Ammon's horn (tissue), 1 donor: ENCODE results near the gene DUSP7.

Source experiments
- DNase-seq: peaks from one replicate; pipeline ENCODE4 v3.0.0-alpha.2; 2016; ENCODE audit warnings: low spot score

Gene DUSP7

DNA sequence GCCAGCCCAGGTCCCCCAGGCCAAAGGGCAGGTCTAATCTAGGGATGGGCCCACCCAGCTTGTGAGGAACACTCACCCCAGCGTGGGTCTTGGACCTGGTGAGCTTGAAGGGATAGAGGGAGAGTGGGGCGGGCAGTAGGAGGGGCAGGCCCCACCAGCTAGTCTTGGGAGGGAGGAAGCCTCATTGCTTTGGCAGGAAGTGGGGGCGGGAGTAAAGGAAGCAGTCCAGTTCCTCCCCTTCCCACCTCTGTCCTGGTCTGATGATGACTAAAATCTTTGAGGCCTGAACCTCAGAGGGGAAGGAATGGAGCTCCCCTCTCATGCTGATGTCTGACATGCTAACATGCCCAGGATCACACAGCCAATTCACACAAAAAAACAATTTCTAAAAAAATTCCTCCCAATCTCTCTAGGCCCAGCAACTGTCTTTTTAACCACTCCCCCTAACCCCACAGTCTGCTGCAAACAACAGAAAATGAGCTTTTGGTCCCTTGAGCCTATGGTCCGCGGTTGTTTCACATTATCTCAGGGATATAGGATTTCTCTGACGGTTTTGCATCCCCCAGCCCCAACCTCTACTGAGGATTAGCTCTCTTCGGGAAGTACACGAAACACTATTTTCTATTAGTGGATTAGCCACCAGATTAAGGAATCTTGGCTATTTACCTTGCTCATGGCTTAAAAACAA, 30.7 kb upstream of the DUSP7 start:
- no peak for DNase-seq

DNA sequence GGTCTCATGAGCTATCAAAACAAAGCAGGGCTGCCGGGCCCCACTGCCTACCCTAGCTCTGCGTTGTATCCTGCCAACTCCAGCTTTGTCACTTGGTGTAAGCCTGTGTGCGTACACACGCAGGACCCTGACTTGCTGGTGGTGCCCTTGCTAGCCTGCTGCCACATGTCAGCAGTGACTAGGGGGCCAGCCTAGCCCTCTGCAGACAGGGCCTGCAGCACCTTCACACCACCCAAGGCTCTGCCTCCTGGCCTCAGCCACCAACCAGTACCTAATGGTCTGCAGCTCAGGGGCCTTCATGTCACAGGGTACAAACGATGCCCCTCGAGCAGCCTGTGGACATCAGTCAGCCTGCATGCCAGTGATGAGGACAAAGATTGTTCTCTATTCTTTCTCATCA, 30.1 kb upstream of the DUSP7 start:
- no peak for DNase-seq

DNA sequence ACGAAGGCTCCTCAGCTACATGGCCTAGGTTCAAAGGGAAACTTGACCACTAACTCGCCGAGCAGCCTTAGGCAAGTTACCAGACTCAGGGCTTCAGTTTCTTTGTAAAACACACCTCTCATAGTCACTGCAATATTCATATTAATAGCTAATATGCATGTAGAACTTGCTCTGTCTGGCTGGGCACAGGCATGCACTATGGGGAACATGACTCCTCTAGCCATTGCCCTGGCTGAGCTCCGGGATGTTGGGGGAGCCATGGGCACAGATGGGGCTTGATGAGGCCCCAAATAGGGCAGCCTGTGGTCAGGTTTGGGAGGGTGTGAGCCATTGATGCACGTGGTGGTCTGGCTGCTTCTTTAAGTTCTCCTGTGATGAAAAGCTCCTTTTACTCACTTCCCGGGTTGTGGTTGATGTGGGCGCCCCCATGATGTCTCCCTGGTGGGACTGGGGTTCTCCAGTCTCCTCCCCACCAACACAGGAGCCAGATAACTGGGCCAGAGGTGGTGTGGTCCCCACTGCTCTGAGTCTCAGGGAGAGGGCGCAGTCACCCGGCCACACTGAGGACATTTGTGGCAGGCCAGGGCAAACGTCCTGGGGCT, 29.4 kb upstream of the DUSP7 start:
- DNase-seq = no peak

DNA sequence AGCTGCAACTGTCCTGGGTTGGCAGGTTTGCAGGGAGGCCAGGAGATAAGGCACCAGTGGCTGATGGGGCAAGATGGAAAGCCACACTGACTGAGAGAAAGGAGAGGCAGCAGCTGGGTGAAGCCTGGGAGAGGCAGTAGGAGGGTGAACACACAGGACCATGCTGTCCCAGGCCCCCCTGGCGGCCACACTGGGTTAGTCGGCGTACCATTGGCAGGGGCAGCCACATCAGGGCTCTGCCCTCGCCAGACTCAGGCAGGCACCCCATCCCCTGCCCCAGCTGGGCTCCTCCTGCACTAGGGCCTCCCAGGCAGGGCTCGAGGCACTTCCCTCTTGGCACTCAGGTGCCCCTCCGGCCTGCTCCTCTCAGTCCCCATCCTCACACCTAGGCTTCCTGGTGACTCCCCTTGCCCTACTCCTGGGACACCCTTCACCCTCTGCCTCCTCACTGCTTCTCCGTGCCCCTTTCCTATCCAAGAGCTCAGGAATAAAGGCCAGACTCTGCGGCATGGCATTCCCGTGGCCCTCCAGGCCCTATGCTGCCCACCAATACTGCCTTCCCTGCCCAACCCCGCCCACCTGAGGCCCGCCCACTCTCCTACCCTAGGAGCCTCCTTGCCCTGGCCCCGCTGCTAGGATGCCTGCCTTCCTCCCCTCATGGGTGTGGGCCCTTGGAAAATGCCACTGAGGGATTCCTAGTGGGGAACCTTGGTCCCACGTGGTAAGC, 28.7 kb upstream of the DUSP7 start:
- DNase-seq = no peak

DNA sequence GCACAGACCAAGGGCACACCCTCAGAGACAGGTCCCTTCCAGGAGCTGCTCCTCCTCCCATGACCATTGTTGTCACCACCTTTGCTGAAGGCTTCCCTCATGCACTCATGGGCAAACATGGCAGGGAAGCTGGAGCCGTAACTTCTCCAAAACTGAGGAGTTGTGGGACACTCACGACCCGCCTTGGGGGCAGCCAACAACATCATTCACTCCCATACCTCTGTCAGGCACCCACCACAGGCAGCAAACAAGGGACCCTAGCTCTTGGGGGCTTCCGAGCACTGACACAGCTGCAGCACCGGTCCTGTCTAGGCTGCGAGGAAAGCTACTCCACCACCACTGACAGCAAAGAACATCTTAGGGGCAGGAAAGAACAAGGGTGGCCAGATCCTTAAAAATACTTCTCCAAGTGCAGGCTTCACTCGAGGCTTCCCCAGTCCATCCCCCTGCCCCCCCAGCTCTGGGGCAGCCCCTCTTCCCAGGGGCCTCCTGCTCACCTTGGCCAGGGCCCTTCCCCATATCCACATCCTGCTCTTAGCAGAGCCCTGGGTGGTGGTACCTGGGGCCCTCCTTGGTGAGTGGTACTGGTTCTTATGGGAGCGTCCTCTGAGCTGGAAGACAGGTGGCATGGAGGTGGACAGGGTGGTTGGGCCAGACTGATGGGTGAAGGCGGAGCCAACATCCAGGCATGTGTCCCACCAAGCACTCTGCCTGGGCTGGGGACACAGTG, 28.0 kb upstream of the DUSP7 start:
- no peak for DNase-seq

DNA sequence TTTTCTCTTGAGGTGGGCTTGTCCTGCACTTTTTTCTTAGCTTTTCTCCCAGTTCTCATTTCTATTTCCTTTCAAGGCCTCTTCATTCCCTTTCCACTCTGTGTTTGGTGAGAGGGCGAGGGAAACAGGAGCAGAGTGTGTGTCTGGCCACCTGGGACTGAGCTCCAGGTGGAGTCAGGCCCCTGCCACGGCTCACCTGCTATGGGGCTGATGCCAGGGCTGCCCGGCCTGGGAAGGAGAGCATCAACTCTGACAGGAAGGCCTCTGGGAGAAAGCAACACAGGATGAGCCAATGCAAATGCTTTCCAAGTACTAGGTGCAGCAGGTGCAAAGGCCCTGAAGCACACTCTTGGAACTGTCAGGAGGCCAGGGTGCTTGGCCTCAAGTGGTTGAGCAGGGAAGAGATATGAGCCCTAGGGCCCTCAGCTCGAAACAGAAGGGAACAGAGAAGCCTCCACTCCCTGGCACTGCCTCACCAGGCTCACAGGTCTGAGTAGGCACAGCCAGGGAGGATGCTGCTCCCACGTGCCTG, 27.3 kb upstream of the DUSP7 start:
- DNase-seq = no peak

DNA sequence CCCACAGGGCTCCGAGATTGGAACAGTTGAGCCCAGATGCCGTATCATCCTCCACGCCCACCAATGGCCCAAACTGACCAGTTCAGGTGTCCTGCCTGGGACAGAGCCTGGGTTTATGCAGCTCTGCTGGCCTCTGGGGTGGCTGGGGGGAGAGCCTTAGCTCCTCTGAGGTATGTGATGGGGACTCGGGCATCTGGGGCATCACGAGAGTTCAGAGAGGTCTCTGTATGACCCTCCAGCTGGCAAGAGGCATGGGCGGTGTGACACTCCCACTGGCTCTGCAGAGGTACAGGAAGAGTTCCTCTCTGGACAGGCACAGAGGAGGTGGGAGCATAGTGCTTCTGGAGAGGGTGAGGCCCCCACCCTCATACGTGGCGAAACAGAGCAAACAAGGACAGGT, 26.6 kb upstream of the DUSP7 start:
- no peak for DNase-seq

DNA sequence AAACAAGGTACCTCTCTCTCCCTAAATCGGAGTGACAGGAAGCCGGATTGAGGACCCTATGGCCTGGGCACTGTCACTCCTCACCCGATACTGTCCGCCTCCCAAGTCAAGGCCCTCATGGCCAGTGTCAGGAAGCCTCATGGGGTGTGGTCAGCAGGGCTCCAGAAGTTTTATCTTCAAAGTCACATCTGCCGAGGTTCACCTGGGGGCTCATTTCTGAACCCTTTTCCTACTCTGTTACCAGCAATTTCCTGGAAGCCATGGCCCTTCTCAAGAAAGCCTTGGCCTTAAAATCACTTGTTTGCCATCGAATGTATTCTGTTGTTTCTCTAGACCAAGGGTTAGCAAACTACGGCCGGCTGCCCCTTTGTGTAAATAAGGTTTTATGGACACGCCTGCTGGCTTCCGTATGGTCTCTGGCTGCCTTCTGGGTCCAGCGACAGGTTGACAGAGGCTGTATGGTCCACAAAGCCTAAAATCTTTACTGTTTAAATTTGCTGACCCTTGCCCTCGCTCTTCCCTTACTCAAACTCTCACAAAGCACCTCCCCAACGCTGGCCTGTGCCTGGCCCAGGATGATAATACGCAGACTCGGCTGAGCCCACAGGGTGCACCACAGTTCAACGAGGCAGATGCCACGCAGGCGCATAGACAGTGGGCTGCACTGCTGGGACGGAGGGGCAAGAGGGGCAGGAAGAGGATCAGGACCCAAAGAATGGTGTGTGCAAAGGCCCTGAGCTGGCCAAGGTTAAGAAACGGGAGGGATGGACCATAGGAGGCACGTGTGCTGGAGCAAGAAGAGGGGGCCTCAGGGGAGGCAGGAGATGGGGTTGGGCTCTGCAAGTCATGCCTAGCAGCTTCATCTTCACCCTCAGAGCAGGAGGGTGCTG, 24.7 kb upstream of the DUSP7 start:
- DNase-seq = no peak

DNA sequence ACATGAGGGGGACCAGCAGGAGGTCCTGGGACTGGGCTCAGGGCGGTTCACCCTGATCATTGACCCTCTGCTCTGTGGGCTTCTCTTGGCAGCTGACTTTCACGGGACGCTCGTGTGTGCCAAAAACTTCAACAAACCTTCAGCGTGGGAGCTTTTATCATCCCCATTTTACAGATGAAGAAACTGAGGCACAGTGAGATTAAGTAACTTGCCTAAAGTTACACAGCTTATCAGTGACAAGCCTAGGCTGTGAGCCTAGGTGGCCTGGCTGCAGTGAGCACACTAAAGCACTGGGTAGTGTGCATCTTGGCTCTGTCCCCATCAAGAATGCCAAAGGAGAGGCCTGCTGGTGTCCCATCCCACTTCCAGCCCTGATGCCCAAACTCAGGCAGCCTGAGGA, 23.6 kb upstream of the DUSP7 start:
- no peak for DNase-seq

DNA sequence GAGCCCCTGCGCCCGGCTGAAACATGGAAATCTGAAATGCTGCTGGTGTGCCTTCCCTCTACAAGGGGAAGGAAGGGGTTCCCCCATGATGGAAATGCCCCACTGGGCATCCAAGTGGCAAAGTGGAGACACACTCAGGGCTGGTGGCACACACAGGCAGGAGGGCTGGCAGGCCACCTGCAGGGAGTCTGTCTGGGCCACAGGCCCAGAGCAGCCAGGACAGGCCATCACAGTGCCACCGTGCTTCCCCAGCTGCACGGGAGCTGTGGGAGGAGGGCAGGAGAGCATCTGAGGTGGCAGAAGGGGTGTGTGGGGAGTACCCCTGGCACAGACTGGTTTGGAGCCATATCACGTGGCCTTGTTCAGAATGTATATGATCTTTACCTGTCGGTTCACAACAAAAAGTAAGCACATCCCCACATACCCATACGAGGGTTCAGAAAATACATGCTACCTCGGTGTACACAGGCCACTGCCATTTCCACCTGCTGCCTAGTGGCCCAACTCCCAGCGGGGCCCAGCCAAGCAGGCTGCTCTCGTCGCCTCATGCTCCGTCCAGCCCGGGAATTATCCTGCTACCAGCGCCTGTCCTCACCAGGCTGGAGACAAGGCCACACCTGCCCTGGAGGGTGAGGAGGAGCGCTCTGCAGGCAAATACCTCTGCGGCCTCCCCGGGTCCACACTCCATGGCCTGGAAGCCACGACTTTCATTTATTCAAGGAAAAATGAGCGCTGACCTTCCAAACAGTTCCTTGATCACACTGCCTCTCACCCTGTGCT, 22.6 kb upstream of the DUSP7 start:
- no peak for DNase-seq

DNA sequence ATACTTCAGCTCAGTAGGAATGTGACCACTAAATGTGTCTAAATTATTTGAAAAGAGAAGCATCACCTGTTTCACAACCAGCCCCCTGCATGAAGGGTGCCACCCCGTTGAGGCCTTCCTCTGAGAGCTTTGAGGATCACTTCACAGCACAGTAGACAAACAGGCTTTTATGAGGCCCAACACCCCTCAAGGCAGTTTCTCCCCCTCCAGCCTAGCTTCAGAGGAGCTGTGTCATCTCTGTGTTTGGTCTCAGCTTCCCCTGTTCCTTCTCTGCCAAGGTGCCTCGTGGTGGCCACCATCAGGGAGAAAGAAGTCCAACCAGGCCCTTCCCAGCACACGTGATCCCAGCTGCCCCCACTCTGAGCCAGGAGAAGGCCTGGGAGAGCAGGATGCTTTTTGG, 21.6 kb upstream of the DUSP7 start:
- no peak for DNase-seq

DNA sequence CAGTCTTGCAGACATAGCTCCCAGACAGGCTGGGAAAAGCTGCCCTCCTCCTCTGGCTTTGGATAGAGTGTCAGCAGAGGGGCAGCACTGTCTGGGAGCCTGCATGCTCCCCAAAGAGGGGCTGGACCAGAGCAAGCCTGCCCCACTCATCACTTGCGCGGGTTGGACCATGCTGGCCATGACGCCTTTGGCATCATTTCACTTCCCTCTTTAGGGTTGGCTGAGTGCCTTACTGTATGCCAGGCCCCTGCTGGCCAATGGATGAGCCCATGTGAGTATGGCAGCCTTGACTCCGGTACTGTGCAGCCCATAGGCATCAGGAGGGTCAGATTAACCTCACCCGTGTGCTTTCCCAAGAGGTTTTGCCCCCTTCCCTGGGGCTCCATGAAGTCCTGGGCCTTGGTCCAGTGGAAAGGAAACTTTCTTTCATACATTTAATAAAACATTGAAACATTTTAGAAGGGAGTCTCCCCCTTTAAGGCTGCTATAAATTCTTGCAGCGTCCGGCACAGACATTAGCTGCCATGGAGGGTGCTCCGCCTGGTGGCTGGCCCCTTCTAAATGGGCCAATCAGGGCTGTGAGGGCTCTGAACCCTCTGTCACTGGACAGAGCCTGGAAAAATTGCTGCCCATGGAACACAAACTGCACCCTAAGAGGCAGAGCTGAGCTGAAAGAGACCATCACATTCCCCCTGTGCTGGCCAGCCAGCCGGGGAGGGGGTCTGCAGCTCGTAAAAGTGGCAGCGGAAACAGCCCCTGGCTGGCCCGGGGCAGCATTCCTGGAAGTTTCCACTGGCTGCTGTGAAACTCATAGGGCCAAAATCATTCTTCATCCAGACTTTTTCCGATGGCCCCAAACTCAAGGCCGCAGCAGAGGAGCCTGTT, 20.8 kb upstream of the DUSP7 start:
- DNase-seq = peak; percentile 14

DNA sequence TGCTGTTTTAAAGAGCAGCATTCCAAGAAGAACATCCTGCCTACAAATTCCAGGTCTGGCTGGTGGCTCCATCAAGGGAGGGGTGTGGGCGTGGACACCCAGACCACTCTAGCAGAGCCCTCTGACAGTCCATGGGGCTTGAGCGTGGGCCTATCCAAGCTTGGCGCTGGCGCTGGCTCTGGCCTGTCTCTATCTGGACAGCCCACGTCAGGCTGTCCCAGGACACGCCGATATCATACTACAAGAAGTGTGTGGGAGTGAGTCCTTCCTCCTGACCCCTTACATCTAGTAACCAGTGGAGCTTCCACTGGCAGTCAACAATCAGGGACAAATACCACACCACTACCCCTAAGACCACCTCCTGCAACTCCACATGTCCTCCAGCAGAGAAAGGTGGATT, 17.1 kb upstream of the DUSP7 start:
- no peak for DNase-seq

DNA sequence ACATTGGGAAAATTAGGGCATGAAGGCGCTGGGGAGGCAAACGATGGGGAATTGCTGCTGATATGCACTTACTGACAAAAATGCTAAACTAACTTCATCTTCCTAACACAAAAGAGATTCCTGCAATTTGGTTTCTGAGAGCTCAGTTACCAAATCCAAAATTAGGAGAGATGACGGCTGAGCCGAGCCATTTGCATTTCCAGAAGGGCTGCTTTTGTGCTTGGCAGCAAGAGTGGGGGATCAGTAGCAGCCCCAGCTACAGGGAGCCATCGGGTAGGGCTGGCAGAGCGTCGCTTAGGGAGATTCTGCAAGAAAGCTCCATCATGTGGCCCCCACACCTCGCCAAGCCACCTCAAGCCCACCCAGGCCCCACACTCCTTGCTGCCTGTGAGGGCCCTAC, 16.1 kb upstream of the DUSP7 start:
- no peak for DNase-seq

DNA sequence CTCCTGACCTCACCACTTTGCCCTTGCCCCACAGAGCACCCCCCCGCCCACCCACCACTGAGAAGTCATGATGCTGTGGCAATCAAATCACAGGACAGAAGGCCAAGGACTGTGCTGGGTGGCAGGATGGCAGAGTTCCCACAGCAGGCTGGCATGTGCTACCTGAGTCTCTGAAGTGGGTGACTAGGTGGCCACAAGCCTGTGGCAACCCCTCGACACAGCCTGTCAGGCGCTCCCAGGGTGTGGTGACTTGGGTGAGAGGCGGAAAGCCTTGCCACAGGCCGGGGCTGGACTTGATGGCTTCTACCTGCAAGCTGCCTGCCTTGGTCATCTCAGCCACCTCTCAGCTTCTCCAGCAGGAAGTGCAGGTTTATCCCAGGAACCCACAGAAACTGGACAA, 15.6 kb upstream of the DUSP7 start:
- no peak for DNase-seq

DNA sequence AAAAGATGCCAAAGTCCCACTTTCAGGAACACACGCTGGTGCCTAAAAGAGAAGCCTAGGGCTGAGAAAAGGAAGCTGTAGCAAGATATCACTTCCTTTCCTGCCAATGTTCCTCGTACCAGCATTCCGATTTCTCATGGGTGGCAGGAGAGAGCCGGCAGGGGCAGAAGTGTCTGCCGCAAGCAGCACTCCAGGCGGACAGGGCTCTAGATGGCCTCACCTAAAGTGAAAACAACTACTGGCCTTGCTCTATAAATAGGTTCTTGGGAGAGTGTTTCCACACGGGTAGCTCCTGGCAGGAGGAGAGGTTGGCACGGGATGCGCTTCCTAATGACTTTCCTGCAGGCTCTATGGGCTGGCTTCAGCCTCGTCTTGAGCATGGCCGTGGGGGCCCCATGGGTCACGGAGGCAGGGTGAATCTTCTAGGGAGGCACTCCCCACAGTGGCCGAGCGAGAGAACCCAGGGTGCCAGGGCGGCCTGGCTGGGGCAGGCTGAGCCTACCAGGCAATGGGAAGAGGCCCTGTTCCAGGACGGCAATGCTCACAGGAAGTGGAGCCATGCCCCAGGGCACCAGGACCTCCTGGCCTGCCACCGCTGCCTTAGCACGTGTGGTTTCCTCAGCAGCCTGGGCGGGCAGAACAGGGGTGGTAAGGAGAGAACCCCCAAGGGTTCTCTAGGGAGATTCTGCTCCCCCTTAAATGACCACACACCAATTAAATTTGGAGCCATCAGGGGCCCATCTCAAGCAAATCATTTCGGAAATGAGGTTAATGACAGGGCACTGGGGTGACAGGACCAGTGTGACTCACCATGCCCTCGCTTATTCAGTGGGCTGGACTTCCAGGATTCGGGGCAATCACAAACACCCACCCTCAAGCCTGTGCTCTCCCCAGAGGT, 14.6 kb upstream of the DUSP7 start:
- DNase-seq = peak; percentile 67

DNA sequence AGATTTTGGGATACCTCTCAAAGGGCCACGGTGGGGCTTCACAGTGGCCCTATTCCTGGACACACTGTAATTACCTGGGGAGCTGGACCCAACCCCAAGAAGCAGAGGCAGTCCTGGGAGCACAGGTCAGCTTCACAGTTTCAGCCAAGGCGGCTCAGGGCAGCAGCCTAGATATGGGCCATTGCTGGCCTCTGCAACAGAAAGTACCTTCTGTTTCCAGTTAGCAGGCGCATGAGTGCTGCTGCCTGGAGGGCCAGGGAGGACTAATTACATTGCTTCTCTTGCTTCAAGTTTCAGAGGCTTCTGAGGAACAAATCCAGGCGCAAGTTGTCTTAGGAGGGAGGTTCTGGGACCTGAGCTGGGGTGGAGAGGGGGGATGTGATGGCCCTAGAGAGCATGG, 13.5 kb upstream of the DUSP7 start:
- no peak for DNase-seq

DNA sequence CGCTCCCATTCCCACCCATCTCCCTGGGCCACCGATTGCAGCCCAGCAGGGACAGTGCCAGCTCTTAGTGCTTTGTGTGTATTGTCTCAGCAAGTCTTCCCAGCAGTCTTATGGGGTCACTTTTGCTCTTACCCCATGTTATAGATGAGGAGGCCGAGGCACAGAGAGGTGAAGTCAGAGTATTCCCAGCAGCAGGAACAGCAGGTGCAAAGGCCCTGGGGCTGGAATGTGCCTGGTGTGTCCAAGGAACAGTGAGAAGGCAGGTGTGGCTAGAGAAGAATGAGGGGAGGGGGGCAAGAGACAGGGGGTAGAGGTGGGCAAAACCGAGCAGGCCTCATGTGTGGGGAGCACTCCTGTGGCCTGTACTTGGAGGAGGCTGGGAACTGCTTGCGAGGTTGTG, 12.8 kb upstream of the DUSP7 start:
- DNase-seq = no peak

DNA sequence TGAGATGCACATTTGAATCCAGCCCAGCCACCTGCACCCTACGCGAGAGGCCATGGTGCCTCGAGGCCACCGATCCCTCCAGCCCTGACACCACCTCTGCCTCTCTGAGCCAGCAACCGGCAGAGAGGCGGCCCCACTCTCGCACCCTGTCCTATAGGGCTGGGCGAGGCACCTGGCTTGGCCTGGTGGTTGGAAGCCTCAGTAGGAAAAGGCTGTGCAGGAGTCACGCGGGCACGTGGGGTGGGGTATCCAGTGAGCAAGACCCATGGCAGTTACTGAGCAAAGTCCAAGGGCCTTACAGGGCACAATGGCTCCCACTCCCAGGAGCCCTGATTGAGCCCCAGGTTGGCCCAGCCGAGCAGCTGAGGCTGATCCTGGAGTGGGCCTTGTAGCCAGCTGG, 12.4 kb upstream of the DUSP7 start:
- no peak for DNase-seq
